GM23248 (cell line): Measurements from ENCODE around the gene WNT2B.

ENCODE experiments used
- EZH2 ChIP-seq: fragments of 200-600 bp; sonication (generic); IDR thresholded peaks from 2 replicates; pipeline ENCODE4 v1.6.1; 2018; ENCODE audit warnings: antibody characterized with exemption, mild to moderate bottlenecking; ENCODE audit not compliant: insufficient read depth, poor library complexity, severe bottlenecking
- EZH2phosphoT487 ChIP-seq: fragments of 200-600 bp; sonication (generic); IDR thresholded peaks from 2 replicates; pipeline ENCODE4 v1.6.1; 2018; ENCODE audit warnings: antibody characterized with exemption, moderate library complexity, mild to moderate bottlenecking, low read depth; ENCODE audit not compliant: insufficient read depth

- no peak for TF ChIP-seq EZH2
- TF ChIP-seq EZH2phosphoT487: no peak
Measured at GRCh38 chr1:112524251-112524650, 15.5 kb downstream of the WNT2B start.
